ENCODE data around the gene SH3PXD2A. TPM values are rescaled to one million over a fixed set of nuclear protein-coding genes. Genes with fewer than 3 reads are reported as not detected.

Gene SH3PXD2A
- total RNA-seq, 1 donor from 2014 or later = 36.8 TPM

- Mint-ChIP-seq H3K4me3 (no peak overlapping the region), H3K36me3 (peaks cover 15% of the 10 kb centered on the region), H3K27ac (no peak overlapping the region), H3K9me3 (no peaks in the 10 kb centered on the region), H3K4me1 (peaks cover 12% of the 10 kb centered on the region), H3K27me3 (ENCODE audit: low read depth) (no peaks in the 10 kb centered on the region)
- DNase-seq (ENCODE audit: low spot score in 2 of 2, unreplicated experiment in 2 of 2) = no peak
- no peak for TF ChIP-seq CTCF (IDR thresholded peaks at IDR 0.05; ENCODE audit: unreplicated experiment)
Measured at GRCh38 chr10:103600325-103600724, 255.1 kb downstream of the SH3PXD2A start.

GRCh38 chr10:103599907-103600306 lies 255.5 kb downstream of the SH3PXD2A start:
- Mint-ChIP-seq H3K36me3 (peaks cover 14% of the 10 kb centered on the region), H3K4me3 (no peak overlapping the region), H3K9me3 (no peaks in the 10 kb centered on the region), H3K27me3 (ENCODE audit: low read depth) (no peaks in the 10 kb centered on the region), H3K27ac (peak overlapping the region; percentile 20), H3K4me1 (peaks cover 12% of the 10 kb centered on the region)
- no peak for TF ChIP-seq CTCF (IDR thresholded peaks at IDR 0.05; ENCODE audit: unreplicated experiment)
- no peak for DNase-seq (ENCODE audit: low spot score in 2 of 2, unreplicated experiment in 2 of 2)

DNA sequence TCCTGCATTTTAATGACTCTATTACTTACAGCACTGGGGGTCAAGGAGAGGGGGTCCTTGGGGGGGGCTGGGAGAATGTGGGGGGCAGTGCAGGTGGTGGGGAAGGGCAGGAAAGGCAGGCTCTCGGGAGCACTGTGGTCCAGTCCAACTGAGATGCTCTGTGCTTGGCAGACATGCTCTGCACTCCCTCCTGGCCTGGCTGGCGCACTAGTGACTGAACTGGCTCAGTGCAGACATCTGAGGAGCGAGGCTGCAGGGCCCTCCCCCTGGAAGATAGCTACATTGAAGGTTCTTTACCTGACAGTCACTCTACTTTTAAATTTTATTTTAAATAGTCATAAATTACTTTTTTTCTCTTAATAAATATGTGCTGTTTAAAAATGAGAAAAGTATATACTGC lies 256.2 kb downstream of the SH3PXD2A start:
- DNase-seq (ENCODE audit: low spot score in 2 of 2, unreplicated experiment in 2 of 2) = no peak
- no peaks in the 10 kb centered on the region for H3K9me3 Mint-ChIP-seq
- TF ChIP-seq CTCF (IDR thresholded peaks at IDR 0.05; ENCODE audit: unreplicated experiment) = no peak
- peaks cover 12% of the 10 kb centered on the region for H3K4me1 Mint-ChIP-seq
- H3K36me3 Mint-ChIP-seq = peaks cover 12% of the 10 kb centered on the region
- no peak overlapping the region for H3K4me3 Mint-ChIP-seq
- H3K27ac Mint-ChIP-seq = no peak overlapping the region
- no peaks in the 10 kb centered on the region for H3K27me3 Mint-ChIP-seq (ENCODE audit: low read depth)

DNA sequence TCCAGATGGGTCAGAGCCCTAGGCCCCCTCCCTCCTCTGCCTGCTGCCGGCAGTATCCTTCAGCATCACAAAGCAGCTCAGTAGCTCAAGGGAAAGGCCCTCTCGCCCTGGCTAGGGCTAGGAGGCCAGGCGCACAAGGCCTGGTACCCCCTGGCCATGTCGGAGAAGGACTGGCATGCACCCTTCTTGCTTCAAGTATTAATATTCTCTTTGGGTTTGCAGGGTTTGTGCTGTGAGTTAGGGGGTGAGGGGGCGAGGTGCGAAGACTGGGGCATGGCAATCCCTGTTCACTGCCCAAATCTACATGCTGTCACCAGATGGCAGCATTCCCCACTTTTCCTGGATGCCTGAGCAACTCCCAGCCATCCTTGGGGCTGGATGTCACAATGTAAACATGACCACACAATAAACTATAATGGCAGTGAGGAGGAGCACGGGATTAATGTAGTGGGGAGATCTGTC lies 256.7 kb downstream of the SH3PXD2A start:
- Mint-ChIP-seq H3K36me3 (peaks cover 10% of the 10 kb centered on the region), H3K9me3 (no peaks in the 10 kb centered on the region), H3K4me3 (no peak overlapping the region), H3K27me3 (ENCODE audit: low read depth) (no peaks in the 10 kb centered on the region), H3K27ac (peak overlapping the region; percentile 4), H3K4me1 (peaks cover 12% of the 10 kb centered on the region)
- DNase-seq (ENCODE audit: low spot score in 2 of 2, unreplicated experiment in 2 of 2) = peak in 1 of 2 experiments; percentile 67
- TF ChIP-seq CTCF (IDR thresholded peaks at IDR 0.05; ENCODE audit: unreplicated experiment) = peak; percentile 42

- no peaks in the 10 kb centered on the region for H3K9me3 Mint-ChIP-seq
- H3K27ac Mint-ChIP-seq = no peak overlapping the region
- H3K27me3 Mint-ChIP-seq (ENCODE audit: low read depth) = no peaks in the 10 kb centered on the region
- no peak for DNase-seq (ENCODE audit: low spot score in 2 of 2, unreplicated experiment in 2 of 2)
- H3K4me1 Mint-ChIP-seq = peaks cover 12% of the 10 kb centered on the region
- H3K4me3 Mint-ChIP-seq = no peak overlapping the region
- TF ChIP-seq CTCF (IDR thresholded peaks at IDR 0.05; ENCODE audit: unreplicated experiment) = no peak
- H3K36me3 Mint-ChIP-seq = no peaks in the 10 kb centered on the region
Measured at GRCh38 chr10:103597003-103597402, 258.4 kb downstream of the SH3PXD2A start.

Measured in mesothelial cell of epicardium (in vitro differentiated cells).